ENCODE data around the gene TENT5C.

GRCh38 chr1:117636637-117637425, 31.0 kb downstream of the TENT5C start:
- TF ChIP-seq RAD21 (IDR thresholded peaks at IDR 0.05 in 1 of 2, conservative IDR thresholded peaks at IDR 0.05 in 1 of 2; ENCODE audit: low read depth in 2 of 2, low read length in 2 of 2) (no peak), CTCF (IDR thresholded peaks at IDR 0.05; ENCODE audit: control extremely low read depth in 1 of 3, insufficient read depth in 1 of 3, low read depth in 1 of 3, low read length in 3 of 3) (no peak), POLR2AphosphoS5 (IDR thresholded peaks at IDR 0.05; ENCODE audit: low read depth, low read length) (no peak), CHD7 (IDR thresholded peaks at IDR 0.05; ENCODE audit: insufficient replicate concordance, low read length) (no peak), EP300 (IDR thresholded peaks at IDR 0.05; ENCODE audit: borderline replicate concordance in 1 of 2, low read depth in 2 of 2, low read length in 2 of 2) (no peak)
